Pons (tissue), 1 donor: Measurements from ENCODE around the gene MRPS5.

Experiments used
- DNase-seq: peaks from one replicate; pipeline ENCODE4 v3.0.0-alpha.2; 2016; ENCODE audit warnings: low spot score

MRPS5 gene

DNA sequence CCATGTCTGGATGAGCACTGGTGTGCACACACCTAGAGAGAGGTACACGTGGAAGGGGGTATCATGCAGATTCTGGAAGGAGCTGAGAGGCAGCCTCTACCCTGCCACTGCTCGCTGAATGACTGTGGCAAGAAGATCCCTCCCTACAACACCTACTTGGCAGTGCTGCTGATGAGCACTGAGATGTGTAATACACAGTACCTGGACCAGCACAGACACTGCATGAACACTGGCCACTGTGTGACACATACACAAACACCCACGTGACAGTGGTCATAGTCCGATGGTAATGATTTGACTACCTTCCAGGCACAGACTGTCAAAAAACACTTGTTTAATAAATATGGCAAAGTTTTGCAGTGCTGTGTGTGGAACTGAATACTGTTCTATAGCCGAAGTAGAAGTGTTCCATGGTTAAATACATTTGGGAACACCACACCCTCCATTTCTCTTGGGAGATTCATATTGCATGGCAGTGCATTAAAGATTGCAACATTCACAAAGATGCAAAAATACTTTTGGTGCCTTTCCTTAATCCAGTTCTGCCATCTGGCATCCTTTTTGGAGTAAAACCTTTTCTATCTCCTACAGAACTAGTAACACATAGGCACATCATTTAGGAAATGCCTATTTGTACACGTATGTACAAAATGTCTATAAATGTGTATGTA, 29.6 kb downstream of the MRPS5 start:
- DNase-seq = no peak

DNA sequence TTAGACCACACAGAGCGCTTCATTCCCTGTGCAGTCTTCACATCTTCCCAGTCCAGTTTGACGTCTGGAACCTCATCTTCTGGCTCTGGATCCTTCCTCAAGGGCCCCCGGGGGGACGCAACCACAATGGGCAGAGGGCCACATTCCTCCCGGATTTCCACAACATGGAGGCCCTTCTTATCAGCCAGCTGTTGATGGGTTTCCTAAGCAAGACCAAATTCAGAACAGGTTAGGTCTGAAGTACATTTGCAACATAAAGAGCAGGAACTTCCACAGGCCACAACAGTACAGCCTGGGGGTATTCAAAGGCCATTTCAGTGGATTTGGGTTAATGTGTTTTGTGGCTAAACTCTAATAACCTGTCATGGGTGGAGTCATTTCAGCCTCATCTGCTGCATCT, 34.2 kb downstream of the MRPS5 start:
- no peak for DNase-seq

GRCh38 chr2:95086017-95086416, 35.6 kb downstream of the MRPS5 start:
- DNase-seq = no peak

DNA sequence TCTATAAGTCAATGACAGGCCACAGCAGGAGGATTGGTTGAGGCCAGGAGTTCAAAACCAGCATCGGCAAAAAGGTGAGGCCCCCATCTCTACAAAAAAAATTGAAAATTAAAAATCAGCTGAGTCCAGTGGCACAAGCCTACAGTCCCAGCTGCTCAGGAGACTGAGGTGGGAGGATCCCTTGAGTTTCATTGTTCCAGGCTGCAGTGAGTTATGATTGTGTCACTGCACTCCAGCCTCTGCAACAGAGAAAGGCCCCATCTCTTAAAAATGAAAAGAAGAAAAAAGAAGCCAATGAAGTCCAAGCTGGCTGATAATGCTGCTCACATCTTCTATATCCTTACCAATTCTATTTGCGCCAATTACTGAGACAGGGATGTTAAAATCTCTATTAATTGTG, 39.1 kb downstream of the MRPS5 start:
- DNase-seq = no peak

- no peak for DNase-seq
These were observed 42.4 kb downstream of the MRPS5 start for GRCh38 chr2:95079199-95079683.

DNA sequence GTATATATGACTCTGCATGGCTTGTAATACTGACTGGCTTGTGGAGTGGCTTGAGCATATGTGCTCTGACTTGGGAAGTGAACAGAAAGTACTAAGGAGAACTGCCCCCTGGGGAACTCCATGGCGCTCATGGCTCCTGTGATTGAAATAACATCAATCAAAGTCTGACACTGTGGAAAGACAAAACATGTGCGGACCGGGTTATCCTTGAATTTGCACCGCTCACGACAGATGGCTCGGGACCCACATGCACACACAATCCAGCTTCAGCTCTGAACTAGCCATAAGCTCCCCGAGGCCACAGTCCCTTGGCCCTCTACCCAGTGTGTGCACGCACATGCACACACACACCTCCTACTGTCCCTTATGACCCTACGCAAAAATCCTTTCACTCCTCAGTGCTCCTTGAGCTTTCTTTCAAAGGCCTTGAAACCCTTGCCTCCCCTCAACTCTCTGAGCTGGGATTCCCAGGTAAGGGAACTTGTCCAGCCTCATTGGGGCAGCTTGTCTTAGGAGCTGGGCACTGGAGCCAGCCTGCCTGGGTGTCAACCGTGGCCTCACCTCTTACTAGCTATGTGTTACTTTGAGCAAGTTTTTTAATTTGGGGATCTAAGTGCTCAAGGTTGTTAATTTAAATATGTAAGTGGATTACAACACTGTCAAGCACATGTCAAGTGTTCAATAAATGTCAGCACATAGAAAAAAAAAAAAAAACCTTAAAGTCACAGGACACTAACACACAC, 43.6 kb downstream of the MRPS5 start:
- DNase-seq = no peak

- DNase-seq = peak; percentile 87
These were observed 44.1 kb downstream of the MRPS5 start for GRCh38 chr2:95077530-95077825.

DNA sequence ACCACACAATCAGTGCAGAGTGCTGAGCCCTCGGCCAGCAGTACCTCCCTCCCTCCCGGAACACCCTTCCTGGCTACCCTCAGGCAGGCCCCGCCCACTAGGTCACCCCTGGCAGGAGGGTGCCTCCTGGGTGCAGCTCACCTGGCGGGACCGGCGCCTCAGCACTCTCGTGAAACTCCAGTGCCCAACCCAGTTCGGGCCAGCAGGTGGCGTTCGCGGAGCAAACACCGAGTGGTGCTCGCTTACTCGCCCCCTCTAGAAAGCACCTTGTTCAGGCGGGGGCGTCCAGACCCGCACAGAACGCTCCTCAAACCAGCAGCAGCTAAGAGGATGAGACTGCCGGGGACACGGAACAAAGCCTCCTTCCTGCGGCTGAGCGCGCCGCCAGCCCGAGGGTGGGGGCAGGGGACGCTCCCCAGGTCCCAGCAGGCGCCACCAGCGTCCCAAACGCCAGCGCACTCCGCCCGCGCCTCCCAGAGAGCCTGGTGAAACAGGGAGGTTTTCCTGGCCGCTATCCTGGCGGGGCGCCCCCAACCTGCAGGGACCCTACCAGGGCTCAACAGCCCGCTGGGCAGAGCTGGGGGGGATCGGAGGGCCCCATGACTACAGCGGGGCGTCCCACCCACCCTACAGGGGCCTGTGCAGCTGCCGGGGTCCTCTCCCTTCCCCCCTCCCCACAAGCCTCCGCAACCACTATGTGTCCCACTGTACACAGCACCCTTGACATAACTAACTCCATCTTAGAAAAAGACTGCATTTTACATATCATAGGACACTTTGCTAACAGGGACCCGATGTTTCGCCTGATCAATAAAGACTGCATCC, 44.7 kb downstream of the MRPS5 start:
- DNase-seq = peak; percentile 72

DNA sequence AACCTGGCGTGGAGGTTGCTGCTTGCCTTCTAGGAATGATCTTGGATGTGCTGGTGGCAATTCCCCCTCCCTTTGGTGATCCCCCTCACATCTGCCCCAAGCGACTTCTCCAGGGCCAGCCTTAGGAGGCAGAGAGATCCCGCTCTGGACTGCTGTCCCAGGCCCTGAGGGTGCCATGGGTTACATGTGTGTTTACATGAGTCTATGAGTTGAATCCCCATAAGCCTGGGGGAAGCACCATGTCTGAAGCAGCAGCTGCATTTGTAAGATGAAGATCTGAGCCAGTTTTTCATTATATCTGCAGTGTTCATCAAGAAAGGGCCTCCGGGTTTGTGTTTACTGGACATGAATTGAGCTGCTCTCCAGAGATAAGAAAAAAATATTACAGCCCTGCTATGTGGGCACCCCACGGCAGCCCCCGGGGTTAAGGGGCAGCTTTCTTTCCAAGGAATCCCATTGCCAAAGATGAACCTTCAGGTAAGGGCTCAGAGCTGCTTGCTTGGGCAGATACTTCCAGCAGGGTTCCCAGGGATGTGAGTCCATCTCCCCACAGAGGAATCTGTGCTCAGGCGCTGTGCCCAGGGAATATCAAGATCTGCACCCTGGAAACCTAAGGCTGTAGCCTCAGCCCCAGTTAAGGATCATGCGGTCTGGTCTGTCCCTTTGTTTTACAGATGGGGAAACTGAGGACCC, 46.0 kb downstream of the MRPS5 start:
- DNase-seq = no peak

DNA sequence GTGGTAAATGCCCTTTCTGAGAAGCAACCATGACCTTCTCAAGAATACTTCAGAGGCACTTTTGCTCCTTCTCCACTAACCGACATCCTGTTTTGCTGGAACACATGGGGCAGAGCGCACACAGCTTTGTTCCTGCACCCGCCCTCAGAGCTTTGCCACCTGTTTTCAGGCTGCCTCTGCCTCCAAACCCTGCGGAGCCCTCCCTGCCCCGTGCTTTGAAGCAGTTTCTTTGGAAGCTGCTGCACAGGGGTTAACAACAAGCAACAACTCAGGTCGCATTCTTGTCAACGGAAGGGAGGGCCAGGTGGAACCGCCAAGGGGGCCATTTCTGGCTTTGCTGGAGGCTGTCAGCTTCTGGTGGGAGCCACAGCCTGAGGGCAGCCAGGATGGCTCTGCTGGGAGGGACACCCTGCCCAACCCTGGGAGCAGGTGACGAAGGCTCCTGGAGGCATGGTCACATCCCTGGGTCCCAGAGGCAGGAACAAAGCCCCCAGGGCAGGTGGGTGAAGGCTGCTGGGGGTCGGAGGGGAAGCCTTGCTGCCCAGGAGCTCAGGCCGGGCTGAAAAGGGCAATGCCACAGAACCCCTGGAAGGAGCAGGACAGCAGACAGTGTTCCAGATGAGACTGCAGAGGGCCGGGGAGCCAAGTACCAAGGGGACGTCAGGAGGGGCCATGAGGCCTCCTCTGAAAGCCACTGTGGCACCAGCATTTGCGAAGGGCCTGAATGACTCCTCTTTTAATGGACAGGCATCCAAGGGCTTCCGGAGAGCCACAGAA, 46.8 kb downstream of the MRPS5 start:
- DNase-seq = no peak

- peak; percentile 83 for DNase-seq
These were observed 47.5 kb downstream of the MRPS5 start for GRCh38 chr2:95073856-95074662.

DNA sequence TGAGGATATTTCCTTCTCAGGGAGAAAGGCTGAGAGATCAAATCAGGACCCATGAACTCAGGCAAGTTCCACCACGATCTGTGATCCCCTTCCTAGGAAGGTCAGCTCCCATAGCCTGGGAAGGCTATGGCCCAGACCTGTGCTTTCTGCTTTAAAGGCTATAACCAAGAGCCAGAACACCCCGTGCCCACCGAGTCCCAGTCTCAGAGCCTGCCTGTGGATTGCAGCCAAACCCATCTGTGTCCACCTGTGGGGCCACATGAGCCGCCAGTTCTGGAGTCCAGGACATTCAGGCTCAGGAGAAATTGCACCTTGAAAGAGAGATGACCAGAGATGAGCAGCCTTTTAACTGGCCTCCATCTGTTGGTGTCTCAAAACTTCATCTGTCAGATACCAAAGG, 49.2 kb downstream of the MRPS5 start:
- DNase-seq = no peak

GRCh38 chr2:95071856-95072255, 49.8 kb downstream of the MRPS5 start:
- peak; percentile 73 for DNase-seq

- no peak for DNase-seq
These were observed 52.1 kb downstream of the MRPS5 start for GRCh38 chr2:95069465-95069864.

- no peak for DNase-seq
These were observed 53.4 kb downstream of the MRPS5 start for GRCh38 chr2:95068256-95068655.

- DNase-seq = peak; percentile 54
These were observed 58.3 kb downstream of the MRPS5 start for GRCh38 chr2:95063086-95063958.

DNA sequence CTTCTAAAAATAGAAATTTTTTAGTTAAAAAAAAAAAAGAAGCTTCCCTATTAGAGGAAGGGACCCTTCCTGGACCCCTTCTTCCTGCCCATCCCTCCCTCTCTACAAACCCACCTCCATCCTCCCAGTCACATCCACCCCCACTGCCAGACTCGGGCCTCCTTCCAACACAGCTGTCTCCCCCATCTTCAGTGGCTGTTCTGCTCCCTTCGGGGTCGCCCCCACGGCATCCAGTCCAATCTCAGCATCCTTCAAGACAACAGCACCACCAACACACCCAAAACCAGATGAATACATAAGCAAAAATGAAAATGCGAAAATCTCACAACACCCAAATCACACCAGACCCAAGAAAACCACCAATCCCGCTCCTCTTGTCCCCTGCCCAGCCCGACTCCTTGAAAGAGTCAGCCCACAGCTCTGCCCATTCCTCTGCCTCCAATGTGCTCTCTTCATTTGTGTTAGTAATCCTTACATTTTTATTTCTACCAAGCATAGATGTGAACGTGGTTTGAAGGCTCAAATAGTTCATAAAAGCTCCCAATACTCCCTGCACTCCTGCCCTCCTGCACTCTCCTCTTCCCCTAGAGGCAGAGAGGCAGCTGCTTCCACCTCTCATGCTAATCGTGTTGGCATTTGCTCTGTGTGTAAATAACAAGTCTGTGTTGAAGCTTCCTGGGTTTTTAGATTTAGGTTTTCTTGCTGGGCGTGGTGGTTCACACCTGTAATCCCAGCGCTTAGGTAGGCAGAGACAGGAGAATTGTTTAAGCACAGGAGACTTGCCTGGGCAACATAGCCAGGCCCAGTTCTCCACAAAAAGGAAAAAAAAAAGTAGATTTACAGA, 59.1 kb downstream of the MRPS5 start:
- DNase-seq = peak; percentile 59

GRCh38 chr2:95061601-95062183, 59.9 kb downstream of the MRPS5 start:
- DNase-seq = no peak
